ENCODE results near the gene ATXN2.
"Not testable (repeated sequence)": the region's sequence is repeated elsewhere in the genome, so short reads cannot be mapped to it uniquely, and the experiment has no call there.

The ATXN2 gene

DNA sequence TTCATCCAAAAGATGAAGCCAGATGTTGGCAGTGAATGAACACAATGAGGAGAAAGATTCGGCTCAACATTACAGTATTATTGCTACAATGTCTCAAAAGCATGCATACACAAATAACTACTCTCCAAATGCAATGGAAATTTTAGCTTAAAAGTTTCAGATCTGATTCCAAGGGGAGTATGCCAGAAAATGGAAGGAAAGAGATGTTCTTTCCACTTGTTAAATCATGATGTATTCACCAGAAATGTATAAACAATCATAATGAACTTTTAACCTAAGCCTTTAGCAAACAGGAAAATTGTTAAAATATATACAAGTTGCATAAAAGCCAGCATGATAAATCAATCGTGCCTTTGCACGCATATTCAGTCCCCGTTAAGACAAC is 131.3 kb downstream of the ATXN2 start:
- POLR2A ChIA-PET, result no interaction called here
- CTCF ChIA-PET, result no interaction called here
- TF ChIP-seq, protein P1, sequence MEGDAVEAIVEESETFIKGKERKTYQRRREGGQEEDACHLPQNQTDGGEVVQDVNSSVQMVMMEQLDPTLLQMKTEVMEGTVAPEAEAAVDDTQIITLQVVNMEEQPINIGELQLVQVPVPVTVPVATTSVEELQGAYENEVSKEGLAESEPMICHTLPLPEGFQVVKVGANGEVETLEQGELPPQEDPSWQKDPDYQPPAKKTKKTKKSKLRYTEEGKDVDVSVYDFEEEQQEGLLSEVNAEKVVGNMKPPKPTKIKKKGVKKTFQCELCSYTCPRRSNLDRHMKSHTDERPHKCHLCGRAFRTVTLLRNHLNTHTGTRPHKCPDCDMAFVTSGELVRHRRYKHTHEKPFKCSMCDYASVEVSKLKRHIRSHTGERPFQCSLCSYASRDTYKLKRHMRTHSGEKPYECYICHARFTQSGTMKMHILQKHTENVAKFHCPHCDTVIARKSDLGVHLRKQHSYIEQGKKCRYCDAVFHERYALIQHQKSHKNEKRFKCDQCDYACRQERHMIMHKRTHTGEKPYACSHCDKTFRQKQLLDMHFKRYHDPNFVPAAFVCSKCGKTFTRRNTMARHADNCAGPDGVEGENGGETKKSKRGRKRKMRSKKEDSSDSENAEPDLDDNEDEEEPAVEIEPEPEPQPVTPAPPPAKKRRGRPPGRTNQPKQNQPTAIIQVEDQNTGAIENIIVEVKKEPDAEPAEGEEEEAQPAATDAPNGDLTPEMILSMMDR (IDR thresholded peaks at IDR 0.05; ENCODE audit: control extremely low read depth, extremely low read depth, low read depth, missing control alignments), result no peak
- no peak for DNase-seq (ENCODE audit: extremely low spot score)

DNA sequence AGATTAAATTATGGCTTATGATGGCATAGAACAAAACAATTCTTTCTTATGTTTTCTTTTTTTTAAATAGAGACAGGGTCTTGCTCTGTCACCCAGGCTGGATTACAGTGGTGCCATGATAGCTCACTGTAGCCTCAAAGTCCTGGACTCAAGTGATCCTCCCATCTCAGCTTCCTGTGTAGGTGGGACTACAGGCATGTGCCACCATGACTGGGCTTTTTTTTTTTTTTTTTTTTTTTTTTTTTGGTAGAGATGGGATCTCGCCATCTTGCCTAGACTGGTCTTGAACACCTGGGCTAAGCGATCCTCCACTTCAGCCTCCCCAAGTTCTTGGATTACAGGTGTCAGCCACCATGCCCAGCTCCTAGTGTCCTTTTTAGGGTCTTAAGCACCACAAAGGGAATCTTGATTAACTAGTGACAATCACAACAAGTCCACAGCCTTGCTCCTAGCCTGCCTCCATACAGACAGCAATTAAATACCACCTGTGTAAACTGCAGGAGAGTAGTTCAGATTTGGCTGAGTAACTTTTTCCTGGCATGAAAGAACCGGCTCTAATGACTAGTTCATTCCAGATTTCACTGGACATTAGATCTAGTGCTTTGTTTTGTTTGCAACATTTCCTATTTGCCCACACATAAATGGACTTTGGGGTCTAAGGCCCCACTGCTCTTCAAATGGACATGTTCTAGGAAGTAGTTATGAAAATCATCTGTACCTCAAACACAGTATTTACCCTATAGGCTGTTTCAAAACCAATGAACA is 131.8 kb downstream of the ATXN2 start:
- no peak for DNase-seq (ENCODE audit: extremely low spot score)
- TF ChIP-seq, protein P1 (IDR thresholded peaks at IDR 0.05; ENCODE audit: control extremely low read depth, extremely low read depth, low read depth, missing control alignments), result no peak
- CTCF ChIA-PET, result interaction anchor here (1.4 to 1.5 kb wide), 2 partner anchors 14 to 15 kb away, joined by 4 to 6 read pairs; no protein-coding TSS in a partner anchor

DNA sequence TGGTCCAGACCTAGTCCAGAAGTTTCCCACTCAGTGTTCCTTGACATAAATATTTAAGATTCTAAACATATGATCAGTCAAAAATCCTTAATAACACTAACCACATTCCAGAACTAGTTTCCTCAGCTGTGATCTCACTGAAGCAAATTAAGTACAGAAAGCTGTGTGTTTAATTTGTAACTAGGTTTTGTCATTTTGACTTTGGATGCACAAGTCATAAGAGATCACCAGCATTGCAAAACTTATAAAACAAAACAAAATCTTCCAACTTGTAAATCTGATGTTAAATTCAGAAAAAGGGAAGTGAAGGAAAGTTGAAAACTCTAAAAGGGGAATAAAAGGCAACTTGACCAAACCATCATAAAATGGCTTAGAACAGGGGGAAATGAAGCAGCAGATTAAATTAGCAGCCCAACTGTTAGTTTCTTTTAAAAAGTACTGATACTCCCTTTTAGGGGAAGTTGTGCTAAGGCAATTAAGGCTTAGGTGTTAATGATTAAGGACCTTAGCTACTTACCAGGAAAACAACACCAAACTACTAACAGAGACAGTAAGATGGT is 136.8 kb downstream of the ATXN2 start:
- DNase-seq (ENCODE audit: extremely low spot score), result no peak
- TF ChIP-seq, protein P1 (IDR thresholded peaks at IDR 0.05; ENCODE audit: control extremely low read depth, extremely low read depth, low read depth, missing control alignments), result no peak
- ChIA-PET POLR2A (no interaction called here), CTCF (interaction anchor here (6.6 to 44.4 kb wide), 2 partner anchors 12 to 58 kb away, joined by 67 to 1216 read pairs; partner anchors contain the start of gene SH2B3)

More for the DNA sequence above, 131.8 kb downstream of the ATXN2 start:
- POLR2A ChIA-PET, result no interaction called here

DNA sequence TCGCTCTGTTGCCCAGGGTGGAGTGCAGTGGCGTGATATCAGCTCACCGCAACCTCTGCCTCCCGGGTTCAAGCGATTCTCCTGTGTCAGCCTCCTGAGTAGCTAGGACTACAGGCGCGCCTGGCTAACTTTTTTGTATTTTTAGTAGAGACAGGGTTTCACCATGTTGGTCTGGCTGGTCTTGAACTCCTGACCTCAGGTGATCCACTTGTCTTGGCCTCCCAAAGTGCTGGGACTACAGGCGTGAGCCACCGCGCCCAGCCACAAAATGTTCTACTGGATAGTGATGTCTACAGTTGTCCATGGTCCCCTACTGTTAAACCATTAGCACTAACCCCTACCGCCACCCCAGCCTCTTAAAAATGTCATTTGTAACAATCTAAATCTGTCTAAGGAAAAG is 139.0 kb downstream of the ATXN2 start:
- DNase-seq (ENCODE audit: extremely low spot score), result not testable (repeated sequence)
- ChIA-PET CTCF (interaction anchor here (1.6 to 44.4 kb wide), 4 partner anchors 10 to 56 kb away, joined by 5 to 1216 read pairs (median 36); partner anchors contain the start of gene SH2B3), POLR2A (interaction anchor here (0.6 kb wide), 1 partner anchor 34 kb away, joined by 3 read pairs; no protein-coding TSS in a partner anchor)

DNA sequence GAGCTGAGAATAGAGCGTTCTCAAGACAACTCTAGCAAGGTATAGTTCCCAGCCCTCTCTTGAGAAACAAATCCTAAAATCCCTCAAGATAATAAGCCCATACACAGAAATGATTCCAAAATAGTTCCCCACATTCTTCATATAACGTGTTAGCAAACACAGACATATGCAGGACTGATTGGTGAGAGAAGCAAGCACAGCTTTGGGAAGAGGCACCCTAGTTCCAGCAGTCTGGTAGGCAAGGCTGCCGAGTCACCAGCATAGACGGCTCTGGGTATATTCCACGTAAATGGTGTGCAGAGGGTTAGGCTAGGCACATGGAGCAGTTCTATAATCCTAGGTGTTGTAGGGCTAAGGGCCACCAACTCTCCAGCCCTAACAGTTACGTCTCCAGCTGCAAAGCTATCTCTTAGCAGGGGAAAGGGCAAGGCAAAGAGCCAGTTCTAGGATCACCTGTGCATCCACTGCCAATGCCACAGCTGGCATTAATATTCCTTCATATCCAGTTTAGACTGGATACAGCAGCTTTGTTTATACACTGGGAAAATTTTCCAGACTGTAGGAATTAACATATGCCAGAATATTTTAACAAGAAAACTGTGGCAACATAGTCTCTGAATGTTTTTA is 140.5 kb downstream of the ATXN2 start:
- TF ChIP-seq, protein P1 (IDR thresholded peaks at IDR 0.05; ENCODE audit: control extremely low read depth, extremely low read depth, low read depth, missing control alignments), result no peak
- ChIA-PET POLR2A (interaction anchor here (0.9 kb wide), 1 partner anchor 8 kb away, joined by 3 read pairs; no protein-coding TSS in a partner anchor), CTCF (interaction anchor here (1.0 to 44.4 kb wide), 6 partner anchors 8 to 54 kb away, joined by 3 to 1216 read pairs (median 5); partner anchors contain the start of gene SH2B3)
- no peak for DNase-seq (ENCODE audit: extremely low spot score)

DNA sequence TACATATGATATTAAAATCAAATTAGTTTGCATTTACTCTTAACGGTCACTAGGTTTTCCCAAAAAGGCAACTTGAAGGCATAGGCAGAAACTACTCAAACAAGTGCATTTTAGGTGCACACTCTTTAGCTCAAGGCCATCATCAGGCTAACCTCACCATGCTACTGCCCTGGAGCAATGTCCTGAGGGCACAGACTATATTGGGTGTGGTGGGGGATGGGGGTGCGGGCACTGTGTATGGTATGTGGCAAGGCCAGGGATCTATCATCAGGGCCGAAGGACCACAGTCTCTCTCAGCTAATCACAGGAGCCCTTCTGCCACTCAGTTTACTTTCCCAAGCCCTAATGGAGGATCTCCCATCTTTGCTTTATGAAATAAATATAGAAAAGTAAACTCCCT is 141.5 kb downstream of the ATXN2 start:
- ChIA-PET POLR2A (no interaction called here), CTCF (interaction anchor here (2.9 to 44.4 kb wide), 2 partner anchors 12 to 53 kb away, joined by 13 to 1216 read pairs; partner anchors contain the start of gene SH2B3)
- TF ChIP-seq, protein P1 (IDR thresholded peaks at IDR 0.05; ENCODE audit: control extremely low read depth, extremely low read depth, low read depth, missing control alignments), result no peak
- no peak for DNase-seq (ENCODE audit: extremely low spot score)
